Measurements from ENCODE around the gene ARHGEF7. TPM values are rescaled to one million over a fixed set of nuclear protein-coding genes. Genes with fewer than 3 reads are reported as not detected.

The ARHGEF7 gene
- total RNA-seq, 2 donors from 2014 or later: 46.7 to 50.7 TPM

DNA sequence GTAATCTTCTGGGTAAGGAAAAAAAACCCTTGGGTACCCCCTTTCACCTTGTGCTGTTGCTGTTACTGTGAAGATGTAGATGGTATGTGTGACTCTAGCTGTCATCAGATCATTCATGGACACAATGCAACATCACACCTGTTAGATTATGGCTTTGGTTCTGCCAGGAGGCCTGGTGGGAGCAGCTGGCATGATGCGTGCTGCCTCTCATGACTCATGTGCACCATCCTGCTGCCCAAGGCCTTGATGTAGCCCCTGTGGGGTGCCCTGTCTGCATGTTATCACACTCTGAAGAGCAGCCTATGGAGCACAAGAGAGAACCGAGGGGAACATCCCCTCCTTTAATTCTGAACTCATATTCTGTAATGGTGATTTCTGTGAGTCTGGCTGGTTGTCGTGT is 147.6 kb downstream of the ARHGEF7 start:
- H3K4me1 ChIP-seq: no peaks in the 10 kb centered on the region
- no peak overlapping the region for H3K4me3 ChIP-seq
- no peaks in the 10 kb centered on the region for H3K27me3 ChIP-seq
- intact Hi-C loops (cut with DNase I): no loop called here
- H3K27ac ChIP-seq: no peak overlapping the region
- no peak overlapping the region for H3K9ac ChIP-seq (ENCODE audit: low read depth in 2 of 2, low read length in 2 of 2)
- DNase-seq: no peak
- H3K36me3 ChIP-seq: peaks cover 4% of the 10 kb centered on the region
- no peaks in the 10 kb centered on the region for H3K9me3 ChIP-seq
- TF ChIP-seq, protein P1, sequence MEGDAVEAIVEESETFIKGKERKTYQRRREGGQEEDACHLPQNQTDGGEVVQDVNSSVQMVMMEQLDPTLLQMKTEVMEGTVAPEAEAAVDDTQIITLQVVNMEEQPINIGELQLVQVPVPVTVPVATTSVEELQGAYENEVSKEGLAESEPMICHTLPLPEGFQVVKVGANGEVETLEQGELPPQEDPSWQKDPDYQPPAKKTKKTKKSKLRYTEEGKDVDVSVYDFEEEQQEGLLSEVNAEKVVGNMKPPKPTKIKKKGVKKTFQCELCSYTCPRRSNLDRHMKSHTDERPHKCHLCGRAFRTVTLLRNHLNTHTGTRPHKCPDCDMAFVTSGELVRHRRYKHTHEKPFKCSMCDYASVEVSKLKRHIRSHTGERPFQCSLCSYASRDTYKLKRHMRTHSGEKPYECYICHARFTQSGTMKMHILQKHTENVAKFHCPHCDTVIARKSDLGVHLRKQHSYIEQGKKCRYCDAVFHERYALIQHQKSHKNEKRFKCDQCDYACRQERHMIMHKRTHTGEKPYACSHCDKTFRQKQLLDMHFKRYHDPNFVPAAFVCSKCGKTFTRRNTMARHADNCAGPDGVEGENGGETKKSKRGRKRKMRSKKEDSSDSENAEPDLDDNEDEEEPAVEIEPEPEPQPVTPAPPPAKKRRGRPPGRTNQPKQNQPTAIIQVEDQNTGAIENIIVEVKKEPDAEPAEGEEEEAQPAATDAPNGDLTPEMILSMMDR (IDR thresholded peaks at IDR 0.05): no peak

DNA sequence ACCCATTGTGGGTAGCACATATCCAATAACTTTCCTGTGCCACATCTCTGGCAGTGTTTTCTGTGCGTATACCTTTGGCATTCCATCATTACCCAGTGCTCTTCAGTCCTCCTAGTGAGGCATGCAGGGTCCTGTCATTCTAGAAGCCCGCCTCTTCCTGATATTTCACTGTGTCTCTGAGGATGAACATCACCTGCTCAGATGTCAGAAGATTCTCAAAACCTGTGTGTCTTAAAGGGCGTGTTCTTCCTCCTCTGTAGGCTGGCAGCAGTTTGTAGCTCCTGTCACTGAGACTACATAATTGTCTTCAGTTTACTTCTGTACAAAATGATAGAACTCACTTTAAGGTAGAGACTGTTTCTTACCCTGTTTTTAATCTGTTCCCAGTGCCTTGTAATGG is 148.5 kb downstream of the ARHGEF7 start:
- no peaks in the 10 kb centered on the region for H3K36me3 ChIP-seq
- TF ChIP-seq, protein P1 (IDR thresholded peaks at IDR 0.05): no peak

GRCh38 chr13:111265006-111265700 is 150.0 kb downstream of the ARHGEF7 start:
- no peak overlapping the region for H3K27ac ChIP-seq
- no peaks in the 10 kb centered on the region for H3K9me3 ChIP-seq
- intact Hi-C loops (cut with DNase I): no loop called here
- H3K36me3 ChIP-seq: no peaks in the 10 kb centered on the region
- H3K4me3 ChIP-seq: no peak overlapping the region
- TF ChIP-seq, protein P1 (IDR thresholded peaks at IDR 0.05): no peak
- H3K27me3 ChIP-seq: no peaks in the 10 kb centered on the region
- H3K9ac ChIP-seq (ENCODE audit: low read depth in 2 of 2, low read length in 2 of 2): no peak overlapping the region
- DNase-seq: no peak
- H3K4me1 ChIP-seq: no peaks in the 10 kb centered on the region

More for the DNA sequence above, 148.5 kb downstream of the ARHGEF7 start:
- Histone ChIP-seq H3K9ac (ENCODE audit: low read depth in 2 of 2, low read length in 2 of 2) (no peak overlapping the region), H3K27me3 (no peaks in the 10 kb centered on the region), H3K27ac (no peak overlapping the region), H3K4me1 (no peaks in the 10 kb centered on the region), H3K4me3 (no peak overlapping the region), H3K9me3 (no peaks in the 10 kb centered on the region)
- intact Hi-C loops (cut with DNase I): no loop called here
- no peak for DNase-seq

DNA sequence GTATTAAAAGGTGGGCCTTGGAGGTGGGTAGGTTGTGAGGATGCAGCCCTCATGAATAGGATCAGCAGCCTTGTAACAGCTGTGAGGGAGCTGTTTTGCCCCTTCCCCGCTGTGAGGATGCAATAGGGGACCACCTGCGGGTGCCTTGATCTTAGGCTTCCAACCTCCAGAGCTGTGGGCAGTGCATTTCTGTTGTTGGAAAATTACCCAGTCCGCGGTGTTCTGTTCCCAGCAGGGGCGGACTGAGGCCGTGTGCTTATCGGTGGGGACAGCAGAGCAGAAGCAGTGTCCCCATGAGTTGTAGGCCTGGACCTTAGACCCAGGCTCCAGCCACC is 150.6 kb downstream of the ARHGEF7 start:
- Histone ChIP-seq H3K27me3 (no peaks in the 10 kb centered on the region), H3K36me3 (no peaks in the 10 kb centered on the region), H3K4me3 (no peak overlapping the region), H3K27ac (no peak overlapping the region), H3K9me3 (no peaks in the 10 kb centered on the region), H3K4me1 (no peaks in the 10 kb centered on the region), H3K9ac (ENCODE audit: low read depth in 2 of 2, low read length in 2 of 2) (no peak overlapping the region)
- TF ChIP-seq, protein P1 (IDR thresholded peaks at IDR 0.05): no peak
- DNase-seq: no peak
- intact Hi-C loops (cut with DNase I): no loop called here

DNA sequence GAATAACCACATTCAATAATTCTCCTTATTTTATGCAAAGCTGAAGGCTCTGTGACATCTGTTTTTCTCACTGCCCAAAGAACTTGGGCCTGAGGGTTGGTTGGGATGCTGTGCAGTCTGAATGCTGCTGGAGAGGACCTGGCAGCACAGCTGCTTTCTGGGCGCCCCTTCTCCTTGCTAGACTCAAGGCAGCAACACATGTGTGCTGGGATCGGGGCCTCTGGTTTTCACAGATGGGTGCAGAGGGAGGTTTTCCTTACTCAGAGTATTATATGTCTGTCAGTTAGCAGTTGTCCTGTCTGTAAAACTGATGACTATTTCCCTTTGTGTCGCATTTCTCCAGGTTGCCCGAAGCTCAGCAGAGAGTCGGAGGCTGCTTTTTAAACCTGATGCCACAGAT is 152.1 kb downstream of the ARHGEF7 start:
- Histone ChIP-seq H3K4me3 (no peak overlapping the region), H3K27ac (no peak overlapping the region), H3K9me3 (no peaks in the 10 kb centered on the region), H3K27me3 (no peaks in the 10 kb centered on the region), H3K9ac (ENCODE audit: low read depth in 2 of 2, low read length in 2 of 2) (no peak overlapping the region), H3K36me3 (no peaks in the 10 kb centered on the region), H3K4me1 (no peaks in the 10 kb centered on the region)
- no peak for DNase-seq
- TF ChIP-seq, protein P1 (IDR thresholded peaks at IDR 0.05): no peak
- intact Hi-C loops (cut with DNase I): no loop called here
